DOHH2 (cell line): Measurements from ENCODE around the gene USPL1.

ENCODE experiments used
- H3F3A ChIP-seq: fragments of 200-600 bp; sonication (generic), shearing (Covaris generic); 2 replicates; pipeline ENCODE4 v1.6.0; 2016; ENCODE audit warnings: antibody characterized with exemption, mild to moderate bottlenecking; ENCODE audit not compliant: control insufficient read depth, insufficient read depth
- H3K27ac ChIP-seq: fragments of 200-600 bp; sonication (generic); 2 replicates; pipeline ENCODE4 v1.5.1; 2014; ENCODE audit warnings: low read depth, mild to moderate bottlenecking, low read length, moderate library complexity
- H3K27me3 ChIP-seq: fragments of 200-600 bp; sonication (generic); 2 replicates; pipeline ENCODE4 v1.6.1; 2014; ENCODE audit warnings: mild to moderate bottlenecking, low read length, mixed read lengths; ENCODE audit not compliant: control insufficient read depth
- H3K36me3 ChIP-seq: fragments of 200-600 bp; sonication (generic); 2 replicates; pipeline ENCODE4 v1.6.1; 2014; ENCODE audit warnings: mild to moderate bottlenecking, low read length, moderate library complexity, mixed read lengths; ENCODE audit not compliant: control insufficient read depth
- H3K4me1 ChIP-seq: fragments of 200-600 bp; sonication (generic); 2 replicates; pipeline ENCODE4 v1.6.1; 2014; ENCODE audit warnings: mild to moderate bottlenecking, low read length, mixed read lengths; ENCODE audit not compliant: control insufficient read depth
- H3K4me2 ChIP-seq: fragments of 200-600 bp; sonication (generic); 2 replicates; pipeline ENCODE4 v1.6.0; 2014; ENCODE audit warnings: mild to moderate bottlenecking, low read length, moderate library complexity
- H3K4me3 ChIP-seq: fragments of 200-600 bp; sonication (generic); 2 replicates; pipeline ENCODE4 v1.5.1; 2014; ENCODE audit warnings: mild to moderate bottlenecking, low read length, mixed read lengths
- H3K79me2 ChIP-seq: fragments of 200-600 bp; sonication (generic); 2 replicates; pipeline ENCODE4 v1.6.1; 2014; ENCODE audit warnings: mild to moderate bottlenecking, low read length, mixed read lengths; ENCODE audit not compliant: control insufficient read depth
- H3K9me2 ChIP-seq: fragments of 200-600 bp; sonication (generic); replicated peaks from 2 replicates; pipeline ENCODE4 v1.6.1; 2014; ENCODE audit warnings: mild to moderate bottlenecking, low read length, mixed read lengths; ENCODE audit not compliant: control insufficient read depth
- H3K9me3 ChIP-seq: fragments of 200-600 bp; sonication (generic); 2 replicates; pipeline ENCODE4 v1.6.1; 2014; ENCODE audit warnings: antibody characterized with exemption, low read length, mixed read lengths; ENCODE audit not compliant: control insufficient read depth, insufficient read depth
- H4K20me1 ChIP-seq: fragments of 200-600 bp; sonication (generic); 2 replicates; pipeline ENCODE4 v1.6.0; 2014; ENCODE audit warnings: low read depth, mild to moderate bottlenecking, antibody characterized with exemption, low read length, moderate library complexity; ENCODE audit not compliant: control insufficient read depth, insufficient read depth
- EZH2phosphoT487 ChIP-seq: fragments of 200-600 bp; sonication (generic); IDR thresholded peaks from 2 replicates; pipeline ENCODE4 v1.6.1; 2017; ENCODE audit warnings: borderline replicate concordance, mild to moderate bottlenecking, antibody characterized with exemption, low read length, moderate library complexity, mixed read lengths
- TF ChIP-seq, protein P1 (sequence below): fragments of 200-600 bp; sonication (generic); IDR thresholded peaks from one replicate; pipeline ENCODE4 v1.5.1; 2014; ENCODE audit warnings: antibody characterized with exemption, mild to moderate bottlenecking, low read depth, low read length; ENCODE audit not compliant: poor library complexity, severe bottlenecking

The USPL1 gene

GRCh38 chr13:30618186-30618929 lies 638 bp downstream of the USPL1 start:
- H3K4me1 ChIP-seq = peaks cover 46% of the 10 kb centered on the region
- TF ChIP-seq, protein P1, sequence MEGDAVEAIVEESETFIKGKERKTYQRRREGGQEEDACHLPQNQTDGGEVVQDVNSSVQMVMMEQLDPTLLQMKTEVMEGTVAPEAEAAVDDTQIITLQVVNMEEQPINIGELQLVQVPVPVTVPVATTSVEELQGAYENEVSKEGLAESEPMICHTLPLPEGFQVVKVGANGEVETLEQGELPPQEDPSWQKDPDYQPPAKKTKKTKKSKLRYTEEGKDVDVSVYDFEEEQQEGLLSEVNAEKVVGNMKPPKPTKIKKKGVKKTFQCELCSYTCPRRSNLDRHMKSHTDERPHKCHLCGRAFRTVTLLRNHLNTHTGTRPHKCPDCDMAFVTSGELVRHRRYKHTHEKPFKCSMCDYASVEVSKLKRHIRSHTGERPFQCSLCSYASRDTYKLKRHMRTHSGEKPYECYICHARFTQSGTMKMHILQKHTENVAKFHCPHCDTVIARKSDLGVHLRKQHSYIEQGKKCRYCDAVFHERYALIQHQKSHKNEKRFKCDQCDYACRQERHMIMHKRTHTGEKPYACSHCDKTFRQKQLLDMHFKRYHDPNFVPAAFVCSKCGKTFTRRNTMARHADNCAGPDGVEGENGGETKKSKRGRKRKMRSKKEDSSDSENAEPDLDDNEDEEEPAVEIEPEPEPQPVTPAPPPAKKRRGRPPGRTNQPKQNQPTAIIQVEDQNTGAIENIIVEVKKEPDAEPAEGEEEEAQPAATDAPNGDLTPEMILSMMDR = no peak
- TF ChIP-seq EZH2phosphoT487 = no peak

GRCh38 chr13:30618930-30619279 lies 1.2 kb downstream of the USPL1 start:
- no peaks in the 10 kb centered on the region for H3K27me3 ChIP-seq
- H3K9me3 ChIP-seq = no peaks in the 10 kb centered on the region
- H3K9me2 ChIP-seq = no peaks in the 10 kb centered on the region
- TF ChIP-seq, protein P1 = no peak
- TF ChIP-seq EZH2phosphoT487 = no peak
- H3F3A ChIP-seq = peaks cover 16% of the 10 kb centered on the region
- peaks cover 40% of the 10 kb centered on the region for H3K4me1 ChIP-seq
- H4K20me1 ChIP-seq = peaks cover 22% of the 10 kb centered on the region
- H3K4me2 ChIP-seq = peak overlapping the region; percentile 93
- H3K27ac ChIP-seq = peak overlapping the region; percentile 71
- H3K36me3 ChIP-seq = peaks cover 53% of the 10 kb centered on the region
- peak overlapping the region; percentile 94 for H3K4me3 ChIP-seq
- H3K79me2 ChIP-seq = peaks cover 95% of the 10 kb centered on the region

More at GRCh38 chr13:30618186-30618929, 638 bp downstream of the USPL1 start:
- H3K79me2 ChIP-seq = peaks cover 95% of the 10 kb centered on the region
- peak overlapping the region; percentile 71 for H3K27ac ChIP-seq
- peaks cover 52% of the 10 kb centered on the region for H3K36me3 ChIP-seq
- no peaks in the 10 kb centered on the region for H3K9me2 ChIP-seq
- H3K9me3 ChIP-seq = no peaks in the 10 kb centered on the region
- H3F3A ChIP-seq = peaks cover 14% of the 10 kb centered on the region
- H3K4me3 ChIP-seq = peak overlapping the region; percentile 94
- no peaks in the 10 kb centered on the region for H3K27me3 ChIP-seq
- peak overlapping the region; percentile 93 for H3K4me2 ChIP-seq
- peaks cover 22% of the 10 kb centered on the region for H4K20me1 ChIP-seq

DNA sequence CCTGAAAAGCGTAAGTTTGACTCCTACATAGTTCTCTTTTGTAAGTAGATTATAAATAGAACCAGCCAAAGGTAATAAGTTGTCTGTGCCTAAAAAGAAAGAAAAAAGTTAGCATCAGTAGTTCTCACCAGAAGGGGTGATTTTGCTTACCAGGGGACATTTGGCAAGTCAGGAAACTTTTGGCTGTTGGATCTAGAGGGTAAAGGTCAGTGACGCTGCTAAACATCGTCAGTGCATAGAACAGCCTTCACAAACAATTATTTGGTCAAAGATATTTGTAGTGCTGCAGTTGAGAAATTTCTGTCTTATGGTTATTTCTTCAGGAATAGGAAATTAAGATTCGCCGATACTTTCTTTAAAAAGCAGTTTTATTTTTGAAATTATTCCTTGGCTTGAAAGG lies 2.0 kb downstream of the USPL1 start:
- Histone ChIP-seq H3K9me3 (no peaks in the 10 kb centered on the region), H3K27me3 (no peaks in the 10 kb centered on the region), H3K4me2 (peak overlapping the region; percentile 93), H3K79me2 (peaks cover 95% of the 10 kb centered on the region), H3F3A (peaks cover 12% of the 10 kb centered on the region), H3K4me1 (peaks cover 32% of the 10 kb centered on the region), H3K27ac (no peak overlapping the region), H4K20me1 (peaks cover 22% of the 10 kb centered on the region), H3K9me2 (no peaks in the 10 kb centered on the region), H3K36me3 (peaks cover 56% of the 10 kb centered on the region), H3K4me3 (peak overlapping the region; percentile 94)
- TF ChIP-seq, protein P1 = no peak
- TF ChIP-seq EZH2phosphoT487 = no peak
